Muscle of leg (tissue), 11 donors: ENCODE results near the gene MATK. TPM values are rescaled to one million over a fixed set of nuclear protein-coding genes. Genes with fewer than 3 reads are reported as not detected.
A peak's percentile ranks its signal among the peaks of the same experiment; 100 is the strongest.

Source experiments
- DNase-seq: peaks from one replicate; pipeline ENCODE4 v3.0.0; 2013
- H3K27ac ChIP-seq: one replicate; pipeline ENCODE4 v1.5.1; 2013; ENCODE audit warnings: mild to moderate bottlenecking, low read length, control low read depth
- H3K27me3 ChIP-seq: one replicate; pipeline ENCODE4 v1.6.1; 2013; ENCODE audit warnings: low read length; ENCODE audit not compliant: control insufficient read depth, insufficient read depth
- H3K36me3 ChIP-seq: one replicate; pipeline ENCODE4 v1.6.1; 2013; ENCODE audit warnings: low read length; ENCODE audit not compliant: control insufficient read depth, insufficient read depth
- H3K4me1 ChIP-seq: one replicate; pipeline ENCODE4 v1.6.1; 2013; ENCODE audit warnings: low read length; ENCODE audit not compliant: control insufficient read depth, insufficient read depth
- H3K4me3 ChIP-seq: one replicate; pipeline ENCODE4 v1.5.1; 2013; ENCODE audit warnings: low read length, control low read depth
- H3K9me3 ChIP-seq: replicated peaks from 2 replicates; pipeline ENCODE4 v1.6.1; 2013; ENCODE audit warnings: low read depth, low read length; ENCODE audit not compliant: control insufficient read depth
- WGBS: methylation state at CpG from one replicate; pipeline ENCODE4 v1.1.5; 2013; ENCODE audit warnings: missing lambda C conversion rate; ENCODE audit not compliant: insufficient coverage; 5-methylcytosine and 5-hydroxymethylcytosine counted together
- polyA plus RNA-seq, 8 donors: library from polyadenylated mRNA; unstranded; fragments of 120-200 nt; gene quantifications; one replicate each; pipeline versions ENCODE4 v1.2.1 to v1.2.3, GENCODE V29; 2013; ENCODE audit warnings: inconsistent platforms in 1 of 8, low replicate concordance in 1 of 8; ENCODE audit not compliant: insufficient read length in 8 of 8, insufficient read depth in 1 of 8
- total RNA-seq: library from RNA; stranded (reverse); fragments of 120-200 nt; gene quantifications from one replicate; pipeline ENCODE4 v1.2.4, GENCODE V29; 2013

Gene MATK
- total and polyA plus RNA-seq, 9 donors, result 0.62 to 1.9 (median 1.1) TPM

DNA sequence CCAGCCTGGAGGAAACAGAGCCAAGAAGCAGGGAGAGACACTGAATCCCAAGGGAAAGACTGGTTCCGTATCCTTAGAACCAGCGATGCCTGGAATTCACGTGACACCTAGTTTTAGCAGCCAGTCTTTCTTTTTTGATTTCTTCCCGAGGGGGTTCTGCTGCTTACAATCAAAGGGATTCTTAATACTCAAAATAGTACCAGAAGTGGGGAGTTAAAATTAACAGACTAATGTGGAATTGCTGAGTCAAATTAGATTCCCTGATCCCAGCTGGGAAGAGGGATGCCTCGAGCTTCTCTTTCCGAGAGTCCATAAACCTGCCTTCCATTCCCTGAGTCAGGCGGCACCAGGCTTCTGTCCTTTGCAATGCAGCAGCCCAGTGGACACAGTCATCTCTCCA is 4.8 kb upstream of the MATK start:
- no peaks in the 10 kb centered on the region for H3K4me1 ChIP-seq
- no peak overlapping the region for H3K4me3 ChIP-seq
- no peak overlapping the region for H3K27ac ChIP-seq
- H3K36me3 ChIP-seq, result no peaks in the 10 kb centered on the region
- peaks cover 13% of the 10 kb centered on the region for H3K27me3 ChIP-seq
- DNase-seq, result no peak
- H3K9me3 ChIP-seq, result peaks cover 2% of the 10 kb centered on the region
- WGBS, result 80% methylated on average over 1 of the region's 7 CpGs

DNA sequence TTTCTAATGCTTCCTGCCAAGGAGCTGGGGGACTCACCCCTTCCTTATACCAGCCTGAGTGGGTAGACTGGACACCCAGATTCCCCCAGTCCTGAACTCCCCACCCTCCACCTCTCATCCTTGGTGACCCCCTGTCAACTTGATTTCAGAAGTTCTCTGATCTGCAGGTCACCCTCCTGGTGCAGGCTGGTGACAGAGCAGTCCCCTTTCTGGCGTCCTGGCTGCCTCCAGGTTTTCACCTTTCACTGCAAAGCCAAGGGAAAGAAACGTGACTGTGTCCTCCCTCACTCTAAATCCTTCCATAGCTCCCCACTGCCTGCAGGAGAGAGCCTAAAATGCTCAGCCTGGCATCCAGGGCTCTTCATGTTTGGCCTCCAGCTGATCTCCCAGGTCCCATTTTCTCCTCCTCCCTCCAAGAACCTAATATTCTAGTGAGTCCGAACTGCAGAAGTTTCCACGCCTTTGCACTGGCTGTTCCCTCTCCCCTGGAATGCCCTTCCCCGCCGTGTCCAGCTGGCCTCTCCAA is 4.1 kb upstream of the MATK start:
- no peak for DNase-seq
- 55% methylated on average over 6 of the region's 6 CpGs for whole genome bisulfite sequencing
- Histone ChIP-seq H3K4me3 (no peak overlapping the region), H3K36me3 (no peaks in the 10 kb centered on the region), H3K27ac (no peak overlapping the region), H3K9me3 (peaks cover 2% of the 10 kb centered on the region), H3K4me1 (peaks cover 4% of the 10 kb centered on the region), H3K27me3 (peaks cover 19% of the 10 kb centered on the region)

DNA sequence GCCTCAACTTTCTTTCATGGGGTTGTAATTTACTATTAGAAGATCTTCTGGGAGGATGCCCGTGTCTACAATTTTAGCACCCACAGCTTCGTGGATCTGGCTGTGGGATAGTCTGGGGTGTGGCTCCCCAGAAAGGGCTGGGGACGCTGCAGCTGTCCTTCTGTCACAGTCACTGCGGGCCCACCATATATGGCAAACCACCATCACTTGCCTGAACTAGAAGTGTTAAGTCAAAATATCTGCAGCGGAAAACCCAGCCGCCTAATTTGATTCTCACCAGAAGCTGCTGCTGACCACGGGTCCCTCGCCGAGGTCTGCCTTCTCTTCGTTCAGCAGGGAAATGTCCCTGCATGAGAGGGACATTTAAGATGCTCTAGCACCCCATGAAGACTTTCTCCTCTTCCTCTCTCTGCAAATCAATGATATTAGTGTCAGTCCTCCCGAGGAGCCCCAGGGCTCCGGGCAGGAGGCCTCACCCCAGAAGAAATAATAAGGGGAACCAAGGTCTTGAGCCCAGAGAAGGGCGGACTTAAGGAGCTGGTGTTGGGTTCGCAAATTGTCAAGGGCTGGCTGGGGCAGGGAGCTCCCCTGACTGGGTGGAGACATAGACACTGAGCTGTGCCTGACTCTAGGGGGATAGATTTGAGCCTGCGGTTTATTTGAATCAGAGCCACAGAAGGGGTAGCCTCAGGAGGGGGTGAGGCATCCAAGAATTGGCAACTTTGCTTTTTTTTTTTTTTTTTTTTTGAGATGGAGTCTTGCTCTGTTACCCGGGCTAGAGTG is 3.0 kb upstream of the MATK start:
- WGBS, result 40% methylated on average over 9 of the region's 16 CpGs
- Histone ChIP-seq H3K4me1 (peaks cover 4% of the 10 kb centered on the region), H3K9me3 (peaks cover 2% of the 10 kb centered on the region), H3K27me3 (peaks cover 30% of the 10 kb centered on the region), H3K4me3 (no peak overlapping the region), H3K27ac (no peak overlapping the region), H3K36me3 (no peaks in the 10 kb centered on the region)
- DNase-seq, result no peak

DNA sequence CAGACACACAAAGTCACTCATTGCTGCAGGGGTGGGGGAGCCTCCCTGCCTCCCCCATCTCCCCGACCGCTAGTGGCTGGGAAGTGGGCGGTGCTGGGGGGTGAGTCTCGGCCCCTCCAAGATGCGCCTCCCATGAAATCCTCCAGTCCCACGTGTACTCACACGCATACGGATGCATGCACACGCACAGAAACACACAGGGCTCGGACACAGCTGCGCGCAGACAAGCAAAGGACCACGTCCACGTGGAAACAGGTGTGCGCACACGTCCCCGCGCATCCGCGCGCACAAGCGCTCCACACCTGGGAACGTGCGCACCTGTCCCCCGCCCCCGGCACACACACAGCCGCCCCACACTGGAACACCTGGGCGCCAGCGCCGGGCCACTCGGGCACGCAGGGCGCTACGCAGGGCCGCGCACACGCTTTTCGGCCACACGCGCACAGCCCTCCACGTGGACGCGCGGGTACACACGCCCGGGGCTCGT is 687 bp downstream of the MATK start:
- peaks cover 40% of the 10 kb centered on the region for H3K27me3 ChIP-seq
- peaks cover 20% of the 10 kb centered on the region for H3K9me3 ChIP-seq
- H3K4me3 ChIP-seq, result peak overlapping the region; percentile 5
- under 1% methylated on average over 40 of the region's 47 CpGs for WGBS
- no peak for DNase-seq
- H3K36me3 ChIP-seq, result no peaks in the 10 kb centered on the region
- H3K4me1 ChIP-seq, result peaks cover 4% of the 10 kb centered on the region
- H3K27ac ChIP-seq, result no peak overlapping the region

- Histone ChIP-seq H3K27ac (no peak overlapping the region), H3K36me3 (no peaks in the 10 kb centered on the region), H3K9me3 (peaks cover 20% of the 10 kb centered on the region), H3K27me3 (peaks cover 38% of the 10 kb centered on the region), H3K4me3 (peak overlapping the region; percentile 5), H3K4me1 (peaks cover 4% of the 10 kb centered on the region)
- 20% methylated on average over 14 of the region's 25 CpGs for WGBS
- DNase-seq, result no peak
Measured at GRCh38 chr19:3784607-3785450, 1.4 kb downstream of the MATK start.

- H3K27ac ChIP-seq, result no peak overlapping the region
- H3K4me3 ChIP-seq, result no peak overlapping the region
- peaks cover 4% of the 10 kb centered on the region for H3K4me1 ChIP-seq
- H3K36me3 ChIP-seq, result no peaks in the 10 kb centered on the region
- H3K9me3 ChIP-seq, result peaks cover 20% of the 10 kb centered on the region
- DNase-seq, result no peak
- WGBS, result 66% methylated on average over 35 of the region's 49 CpGs
- H3K27me3 ChIP-seq, result peaks cover 38% of the 10 kb centered on the region
Measured at GRCh38 chr19:3783660-3784584, 2.3 kb downstream of the MATK start.

DNA sequence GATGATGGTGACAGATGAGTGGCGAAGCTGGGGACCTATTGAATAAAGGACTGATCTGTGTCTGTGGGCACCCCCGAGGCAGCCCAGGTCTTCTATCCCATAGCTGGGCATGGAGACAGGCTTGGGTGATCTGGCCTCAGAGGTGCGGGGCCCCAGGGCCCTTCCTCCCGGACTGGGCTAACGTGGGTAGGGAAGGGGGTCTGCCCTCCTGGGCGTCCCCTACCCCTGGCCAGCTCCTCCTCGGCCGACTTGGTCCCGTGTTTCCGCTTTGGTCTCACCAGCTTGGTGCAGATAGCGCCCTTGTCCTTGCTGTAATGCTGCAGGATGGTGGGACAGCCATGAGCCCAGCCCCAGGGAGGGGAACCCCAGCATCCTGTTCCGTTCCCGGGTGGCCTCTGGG is 3.3 kb downstream of the MATK start:
- Histone ChIP-seq H3K27me3 (peaks cover 38% of the 10 kb centered on the region), H3K36me3 (no peaks in the 10 kb centered on the region), H3K27ac (no peak overlapping the region), H3K4me3 (no peak overlapping the region), H3K4me1 (peaks cover 4% of the 10 kb centered on the region), H3K9me3 (peaks cover 20% of the 10 kb centered on the region)
- DNase-seq, result no peak
- 89% methylated on average over 10 of the region's 13 CpGs for WGBS

GRCh38 chr19:3782330-3782729 is 3.9 kb downstream of the MATK start:
- H3K4me3 ChIP-seq, result no peak overlapping the region
- H3K9me3 ChIP-seq, result peaks cover 20% of the 10 kb centered on the region
- DNase-seq, result no peak
- H3K4me1 ChIP-seq, result peaks cover 4% of the 10 kb centered on the region
- H3K27ac ChIP-seq, result no peak overlapping the region
- no peaks in the 10 kb centered on the region for H3K36me3 ChIP-seq
- H3K27me3 ChIP-seq, result peaks cover 38% of the 10 kb centered on the region
- 91% methylated on average over 1 of the region's 1 CpG for WGBS

DNA sequence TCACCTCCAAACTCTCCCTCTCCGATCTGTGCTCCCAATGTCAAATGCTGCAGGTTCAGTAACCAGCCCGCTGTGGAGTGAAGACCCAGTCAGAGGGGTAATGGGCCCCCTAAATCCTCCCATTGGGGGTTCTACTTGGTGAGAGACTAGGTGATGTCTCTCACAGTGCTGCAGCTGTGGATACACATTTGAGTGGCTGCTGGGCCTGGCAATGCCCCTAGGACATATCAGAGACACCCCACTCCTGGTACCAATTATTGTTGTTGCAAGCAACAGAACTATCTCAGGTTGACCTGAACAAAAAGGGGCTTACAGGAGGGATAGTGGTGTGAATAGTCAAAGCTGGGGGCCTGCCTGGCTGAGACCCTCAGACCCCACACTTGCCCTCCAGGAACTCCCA is 4.6 kb downstream of the MATK start:
- no peak for DNase-seq

More for the DNA sequence above, 4.6 kb downstream of the MATK start:
- Histone ChIP-seq H3K27ac (no peak overlapping the region), H3K9me3 (peaks cover 20% of the 10 kb centered on the region), H3K36me3 (no peaks in the 10 kb centered on the region), H3K4me3 (no peak overlapping the region), H3K27me3 (peaks cover 33% of the 10 kb centered on the region), H3K4me1 (peaks cover 4% of the 10 kb centered on the region)
- WGBS, result no CpG with 5 or more reads among the region's 2 CpGs
